ENCODE results near the gene HIBADH.
"Not testable (repeated sequence)": the region's sequence is repeated elsewhere in the genome, so short reads cannot be mapped to it uniquely, and the experiment has no call there.

Gene HIBADH

GRCh38 chr7:27640884-27641574 lies 21.7 kb downstream of the HIBADH start:
- TF ChIP-seq CTCF (IDR thresholded peaks at IDR 0.05; ENCODE audit: insufficient read depth, low read depth, low read length, missing control alignments) = no peak

GRCh38 chr7:27639851-27640250 lies 22.8 kb downstream of the HIBADH start:
- H3K4me3 ChIP-seq (ENCODE audit: low read length) = no peak overlapping the region
- DNase-seq (ENCODE audit: low read depth) = no peak
- no peak for TF ChIP-seq CTCF (IDR thresholded peaks at IDR 0.05; ENCODE audit: insufficient read depth, low read depth, low read length, missing control alignments)

More at GRCh38 chr7:27640884-27641574, 21.7 kb downstream of the HIBADH start:
- peak; percentile 72 for DNase-seq (ENCODE audit: low read depth)
- no peak overlapping the region for H3K4me3 ChIP-seq (ENCODE audit: low read length)

GRCh38 chr7:27639048-27639447 lies 23.6 kb downstream of the HIBADH start:
- not testable (repeated sequence) for H3K4me3 ChIP-seq (ENCODE audit: low read length); DNase-seq (ENCODE audit: low read depth)

GRCh38 chr7:27636326-27637006 lies 26.2 kb downstream of the HIBADH start:
- DNase-seq (ENCODE audit: low read depth) = no peak
- TF ChIP-seq CTCF (IDR thresholded peaks at IDR 0.05; ENCODE audit: insufficient read depth, low read depth, low read length, missing control alignments) = no peak
- H3K4me3 ChIP-seq (ENCODE audit: low read length) = no peak overlapping the region

GRCh38 chr7:27635728-27636127 lies 27.0 kb downstream of the HIBADH start:
- no peak for TF ChIP-seq CTCF (IDR thresholded peaks at IDR 0.05; ENCODE audit: insufficient read depth, low read depth, low read length, missing control alignments)
- no peak for DNase-seq (ENCODE audit: low read depth)
- no peak overlapping the region for H3K4me3 ChIP-seq (ENCODE audit: low read length)

GRCh38 chr7:27634671-27635493 lies 27.8 kb downstream of the HIBADH start:
- H3K4me3 ChIP-seq (ENCODE audit: low read length) = no peak overlapping the region
- no peak for TF ChIP-seq CTCF (IDR thresholded peaks at IDR 0.05; ENCODE audit: insufficient read depth, low read depth, low read length, missing control alignments)
- DNase-seq (ENCODE audit: low read depth) = no peak

- H3K4me3 ChIP-seq (ENCODE audit: low read length) = no peak overlapping the region
- no peak for TF ChIP-seq CTCF (IDR thresholded peaks at IDR 0.05; ENCODE audit: insufficient read depth, low read depth, low read length, missing control alignments)
- DNase-seq (ENCODE audit: low read depth) = no peak
Measured at GRCh38 chr7:27633062-27633461, 29.6 kb downstream of the HIBADH start.
